AG09309 (cell line): ENCODE data around the gene VPS45.
"Not testable (repeated sequence)": the region's sequence is repeated elsewhere in the genome, so short reads cannot be mapped to it uniquely, and the experiment has no call there.

ENCODE experiments used
- DNase-seq: peaks from one replicate; pipeline ENCODE4 v3.0.0-alpha.2; 2010; ENCODE audit warnings: low read depth
- H3K4me3 ChIP-seq: 2 replicates; pipeline ENCODE4 v1.5.1; 2011; ENCODE audit warnings: mild to moderate bottlenecking, low read depth, low read length, moderate library complexity; ENCODE audit not compliant: control insufficient read depth
- CTCF ChIP-seq: IDR thresholded peaks from 2 replicates; pipeline ENCODE4 v1.5.1; 2011; ENCODE audit warnings: mild to moderate bottlenecking, low read depth, low read length, inconsistent platforms; ENCODE audit not compliant: insufficient read depth, control insufficient read depth; ENCODE audit errors: missing control alignments

VPS45 gene

GRCh38 chr1:150028322-150028721, 39.3 kb upstream of the VPS45 start:
- no peak for DNase-seq
- no peak overlapping the region for H3K4me3 ChIP-seq
- TF ChIP-seq CTCF, result no peak

GRCh38 chr1:150034336-150034735, 33.2 kb upstream of the VPS45 start:
- no peak overlapping the region for H3K4me3 ChIP-seq
- TF ChIP-seq CTCF, result no peak
- no peak for DNase-seq

GRCh38 chr1:150049926-150050325, 17.6 kb upstream of the VPS45 start:
- TF ChIP-seq CTCF, result no peak
- DNase-seq, result no peak
- no peak overlapping the region for H3K4me3 ChIP-seq

- H3K4me3 ChIP-seq, result no peak overlapping the region
- TF ChIP-seq CTCF, result no peak
- DNase-seq, result no peak
Measured at GRCh38 chr1:150051089-150051373, 16.5 kb upstream of the VPS45 start.

GRCh38 chr1:150051905-150052412, 15.6 kb upstream of the VPS45 start:
- DNase-seq, H3K4me3 ChIP-seq: not testable (repeated sequence)

- no peak for TF ChIP-seq CTCF
- DNase-seq, result no peak
- H3K4me3 ChIP-seq, result no peak overlapping the region
Measured at GRCh38 chr1:150053926-150054325, 13.7 kb upstream of the VPS45 start.

GRCh38 chr1:150055507-150055906, 12.1 kb upstream of the VPS45 start:
- not testable (repeated sequence) for H3K4me3 ChIP-seq, DNase-seq

GRCh38 chr1:150056407-150056806, 11.2 kb upstream of the VPS45 start:
- no peak for TF ChIP-seq CTCF
- no peak overlapping the region for H3K4me3 ChIP-seq
- DNase-seq, result no peak
